Cerebellar cortex (tissue), 1 donor: ENCODE measurements around the gene SCN4A.
A peak's percentile ranks its signal among the peaks of the same experiment; 100 is the strongest.
"Not testable (repeated sequence)": the region's sequence is repeated elsewhere in the genome, so short reads cannot be mapped to it uniquely, and the experiment has no call there.

Experiments used
- DNase-seq: peaks from one replicate; pipeline ENCODE4 v3.0.0-alpha.2; 2015; ENCODE audit warnings: low spot score

SCN4A gene

DNA sequence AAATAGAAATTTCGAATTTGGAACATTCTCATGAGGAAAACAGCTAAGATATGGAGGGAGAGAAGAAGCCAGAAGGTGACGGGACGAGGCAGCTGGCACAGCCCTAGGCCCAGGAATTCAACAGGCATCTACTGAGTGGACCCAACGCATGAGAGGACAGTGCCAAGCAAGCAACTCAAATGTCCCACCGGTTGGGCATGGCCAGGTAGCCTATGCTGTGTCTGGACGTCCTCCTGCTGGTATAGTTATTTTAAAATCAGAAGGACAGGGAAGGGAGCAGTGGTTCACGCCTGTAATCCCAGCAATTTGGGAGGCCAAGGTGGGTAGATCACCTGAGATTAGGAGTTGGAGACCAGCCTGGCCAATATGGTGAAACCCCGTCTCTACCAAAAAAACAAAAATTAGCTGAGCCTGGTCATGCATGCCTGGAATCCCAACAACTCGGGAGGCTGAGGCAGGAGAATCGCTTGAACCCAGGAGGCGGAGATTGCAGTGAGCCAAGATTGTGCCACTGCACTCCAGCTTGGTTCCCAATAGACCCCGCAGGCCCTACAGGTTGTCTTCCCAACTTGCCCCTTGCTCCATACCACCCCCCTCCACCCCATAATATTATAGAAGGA lies 56.0 kb downstream of the SCN4A start:
- no peak for DNase-seq

DNA sequence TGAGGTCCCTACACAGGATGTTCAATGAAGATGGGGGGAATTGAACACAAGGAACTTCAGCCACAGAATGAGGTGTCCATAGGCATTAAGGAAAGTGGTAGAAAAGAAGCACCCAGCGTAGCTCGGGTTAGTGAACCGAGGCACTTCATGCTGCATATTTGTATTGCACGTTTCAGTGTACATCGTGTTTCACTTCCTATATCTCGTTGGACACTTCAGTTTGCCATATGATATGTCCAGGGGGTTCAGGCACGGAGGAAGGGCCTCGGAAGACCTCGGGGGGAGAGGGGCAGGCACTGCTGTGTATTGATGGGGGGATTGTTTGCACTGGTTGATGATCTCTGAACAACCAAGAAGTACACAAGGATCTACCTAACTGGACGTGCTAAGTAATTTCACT lies 57.0 kb downstream of the SCN4A start:
- DNase-seq, result not testable (repeated sequence)

DNA sequence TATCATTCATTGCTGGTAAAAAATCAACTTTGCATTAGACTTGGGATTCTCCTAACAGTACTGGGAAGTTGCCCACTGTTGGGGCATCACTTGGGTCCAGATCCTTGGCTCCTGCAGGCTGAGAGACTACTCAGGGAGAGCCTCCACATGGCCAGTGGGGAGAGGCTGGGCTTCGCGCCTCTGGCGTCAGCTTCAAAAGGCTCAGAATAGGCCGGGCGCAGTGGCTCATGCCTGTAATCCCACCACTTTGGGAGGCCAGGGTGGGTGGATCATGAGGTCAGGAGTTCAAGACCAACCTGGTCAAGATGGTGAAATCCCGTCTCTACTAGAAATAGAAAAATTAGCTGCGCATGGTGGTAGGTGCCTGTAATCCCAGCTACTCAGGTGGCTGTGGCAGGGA lies 58.2 kb downstream of the SCN4A start:
- no peak for DNase-seq

DNA sequence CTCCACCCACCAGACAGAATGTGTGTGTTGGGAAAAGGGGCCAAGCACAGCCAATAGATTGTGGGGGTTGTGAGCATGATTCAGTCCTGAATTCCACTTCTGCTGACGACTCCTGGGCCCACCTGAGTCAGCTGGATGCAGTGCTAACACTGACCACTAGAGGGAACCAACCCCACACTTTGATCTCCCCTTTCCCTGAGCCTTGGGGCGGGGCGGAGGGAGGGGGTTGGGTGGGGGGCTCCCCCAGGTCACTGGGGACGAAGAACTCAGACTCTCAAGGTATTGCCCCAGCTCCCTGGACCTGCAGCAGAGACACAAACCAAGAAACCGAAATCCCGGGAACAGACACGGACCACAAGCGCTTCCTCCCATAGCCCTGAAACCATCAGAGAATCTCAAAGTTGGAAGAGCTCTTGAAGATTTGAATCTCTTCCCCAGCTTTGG lies 61.0 kb downstream of the SCN4A start:
- DNase-seq, result peak; percentile 14

DNA sequence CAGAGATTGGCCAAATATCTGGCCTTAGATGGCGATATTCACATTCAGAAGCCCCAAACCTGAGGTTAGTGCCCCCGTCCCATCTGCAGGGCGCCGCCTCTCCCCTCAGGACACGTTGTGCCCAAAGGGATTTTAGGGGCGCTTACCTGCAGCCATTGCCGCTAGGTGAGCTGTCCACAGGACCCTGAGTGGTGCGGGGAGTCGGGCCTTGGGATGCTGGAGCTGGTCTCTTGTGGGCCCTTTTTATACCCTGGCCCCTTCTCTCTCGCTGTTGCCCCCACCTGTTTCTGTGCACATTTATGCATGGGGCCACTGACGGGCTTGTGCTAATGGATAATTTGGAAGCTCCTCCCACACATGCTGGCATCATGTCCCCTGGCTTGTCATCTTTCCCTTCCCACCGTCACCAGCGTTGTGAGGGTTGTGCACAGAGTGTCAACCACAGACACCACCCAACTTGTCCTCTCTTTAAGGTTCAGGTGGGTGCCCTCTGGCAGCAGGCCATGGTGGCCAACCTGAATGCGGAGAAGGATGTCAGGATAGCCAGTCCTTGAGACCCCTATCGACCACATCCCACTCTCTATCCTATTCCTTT lies 61.6 kb downstream of the SCN4A start, which contains the start of gene CSHL1:
Gene CSHL1, minus strand, starts transcription at position 218 of the 595 bp plus-strand sequence. Its CDS starts 62 bp downstream, at position 156.
- no peak for DNase-seq

DNA sequence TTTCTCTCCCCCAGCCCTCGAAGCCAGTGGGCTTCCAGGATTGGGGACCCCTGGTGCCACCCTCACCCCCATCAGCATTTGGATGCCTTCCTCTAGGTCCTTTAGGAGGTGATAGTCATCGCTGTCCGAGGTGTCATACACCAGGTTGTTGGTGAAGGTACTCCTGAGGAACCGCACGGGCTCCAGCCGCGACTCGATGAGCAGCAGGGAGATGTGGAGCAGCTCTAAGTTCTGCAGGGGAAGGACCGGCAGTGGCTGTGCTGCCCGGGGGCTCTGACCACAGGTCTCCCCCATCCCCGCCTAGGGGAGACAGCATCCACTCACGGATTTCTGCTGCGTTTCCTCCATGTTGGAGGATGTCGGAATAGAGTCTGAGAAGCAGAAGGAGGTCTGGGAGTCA lies 62.6 kb downstream of the SCN4A start:
- DNase-seq, result no peak

DNA sequence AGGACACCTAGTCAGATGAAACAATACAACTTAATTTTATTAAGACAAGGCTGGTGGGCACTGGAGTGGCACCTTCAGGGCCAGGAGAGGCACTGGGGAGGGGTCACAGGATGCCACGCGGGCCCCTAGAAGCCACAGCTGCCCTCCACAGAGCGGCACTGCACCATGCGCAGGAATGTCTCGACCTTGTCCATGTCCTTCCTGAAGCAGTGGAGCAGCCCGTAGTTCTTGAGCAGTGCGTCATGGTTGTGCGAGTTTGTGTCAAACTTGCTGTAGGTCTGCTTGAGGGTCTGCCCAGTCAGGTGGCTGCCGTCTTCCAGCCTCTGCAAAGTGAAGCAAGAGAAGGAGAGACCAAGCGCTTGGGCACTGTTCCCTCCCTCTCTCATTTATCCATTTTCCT lies 63.1 kb downstream of the SCN4A start:
- DNase-seq, result not testable (repeated sequence)

DNA sequence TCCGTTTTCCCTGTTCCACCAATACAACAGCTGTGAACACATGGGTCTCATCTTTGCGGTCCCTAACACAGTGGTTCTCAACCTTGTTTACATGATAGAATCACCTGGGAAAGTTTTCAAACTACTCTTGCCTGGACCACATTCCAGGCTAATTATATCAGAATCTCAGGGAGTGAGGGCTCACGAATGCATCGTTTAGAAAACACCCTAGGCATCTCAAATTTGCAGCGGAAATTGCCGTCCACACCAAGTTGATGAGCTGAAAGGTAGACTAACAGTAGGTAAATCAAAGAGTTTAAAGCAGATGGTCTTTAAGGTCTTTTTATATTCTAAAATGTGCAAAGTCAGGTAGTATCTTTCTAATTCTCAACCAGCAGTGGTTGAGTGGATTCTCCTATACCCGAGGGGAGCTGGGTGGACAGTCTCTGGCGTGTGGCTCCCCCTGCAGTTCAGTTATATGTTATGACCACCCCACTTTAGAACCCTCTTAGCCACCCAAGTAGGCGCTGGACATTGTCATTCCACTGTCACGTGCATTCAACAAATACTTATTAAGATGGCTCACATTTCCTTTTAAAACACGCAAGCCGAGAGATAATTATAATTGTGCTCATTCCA lies 65.4 kb downstream of the SCN4A start:
- peak; percentile 19 for DNase-seq

DNA sequence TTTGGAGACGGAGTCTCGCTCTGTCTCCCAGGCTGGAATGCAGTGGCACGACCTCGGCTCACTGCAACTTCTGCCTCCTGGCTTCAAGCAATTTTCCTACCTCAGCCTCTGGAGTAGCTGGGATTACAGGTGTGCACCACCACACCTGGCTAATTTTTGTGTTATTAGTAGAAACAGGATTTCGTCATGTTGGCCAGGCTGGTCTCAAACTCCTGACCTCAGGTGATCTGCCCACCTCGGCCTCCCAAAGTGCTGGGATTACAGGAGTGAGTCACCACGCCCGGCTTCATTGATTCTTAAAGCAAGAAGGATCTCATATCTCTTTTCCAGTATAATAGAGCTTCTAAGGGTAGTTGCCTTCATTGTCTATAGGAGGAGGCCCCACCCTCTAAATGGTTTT lies 67.9 kb downstream of the SCN4A start:
- DNase-seq, result not testable (repeated sequence)

DNA sequence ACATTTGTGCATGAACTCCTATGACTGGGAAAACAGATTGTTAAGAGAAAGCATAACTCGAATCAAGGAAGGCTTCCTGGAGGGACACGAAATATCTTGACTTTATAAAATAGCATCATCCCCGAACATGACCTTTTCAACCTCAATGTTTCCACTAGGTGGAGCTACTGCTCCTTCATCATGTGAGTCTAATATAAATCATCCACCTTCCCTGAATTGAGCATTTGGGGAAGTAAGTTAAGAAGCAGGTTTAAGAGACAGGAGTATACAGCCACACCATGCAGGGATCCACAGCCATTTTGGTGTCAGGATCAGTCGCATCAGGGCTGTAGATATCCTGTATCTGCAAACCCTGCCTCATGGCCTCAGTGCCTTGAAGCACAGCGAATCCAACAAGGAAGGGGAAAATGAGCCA lies 68.9 kb downstream of the SCN4A start:
- not testable (repeated sequence) for DNase-seq

DNA sequence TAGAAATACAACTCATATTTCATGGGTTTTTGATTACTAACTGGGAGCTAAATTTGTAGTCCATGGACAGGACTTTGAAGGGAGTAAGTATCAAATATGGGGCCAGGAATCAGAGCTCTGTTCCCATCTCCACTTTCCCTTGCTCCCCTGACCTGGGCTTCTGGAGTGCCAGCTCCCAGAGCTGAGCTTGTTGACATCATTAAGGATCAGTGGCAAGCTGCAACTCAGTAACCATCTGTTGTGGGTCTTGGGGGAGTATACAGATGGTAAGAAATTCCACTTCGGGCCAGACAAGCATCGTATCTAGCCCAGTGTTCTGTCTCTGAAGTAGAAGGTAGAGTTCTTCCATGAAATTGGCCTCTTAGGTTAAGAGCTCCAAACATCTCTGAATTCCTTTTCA lies 70.7 kb downstream of the SCN4A start:
- DNase-seq, result not testable (repeated sequence)

DNA sequence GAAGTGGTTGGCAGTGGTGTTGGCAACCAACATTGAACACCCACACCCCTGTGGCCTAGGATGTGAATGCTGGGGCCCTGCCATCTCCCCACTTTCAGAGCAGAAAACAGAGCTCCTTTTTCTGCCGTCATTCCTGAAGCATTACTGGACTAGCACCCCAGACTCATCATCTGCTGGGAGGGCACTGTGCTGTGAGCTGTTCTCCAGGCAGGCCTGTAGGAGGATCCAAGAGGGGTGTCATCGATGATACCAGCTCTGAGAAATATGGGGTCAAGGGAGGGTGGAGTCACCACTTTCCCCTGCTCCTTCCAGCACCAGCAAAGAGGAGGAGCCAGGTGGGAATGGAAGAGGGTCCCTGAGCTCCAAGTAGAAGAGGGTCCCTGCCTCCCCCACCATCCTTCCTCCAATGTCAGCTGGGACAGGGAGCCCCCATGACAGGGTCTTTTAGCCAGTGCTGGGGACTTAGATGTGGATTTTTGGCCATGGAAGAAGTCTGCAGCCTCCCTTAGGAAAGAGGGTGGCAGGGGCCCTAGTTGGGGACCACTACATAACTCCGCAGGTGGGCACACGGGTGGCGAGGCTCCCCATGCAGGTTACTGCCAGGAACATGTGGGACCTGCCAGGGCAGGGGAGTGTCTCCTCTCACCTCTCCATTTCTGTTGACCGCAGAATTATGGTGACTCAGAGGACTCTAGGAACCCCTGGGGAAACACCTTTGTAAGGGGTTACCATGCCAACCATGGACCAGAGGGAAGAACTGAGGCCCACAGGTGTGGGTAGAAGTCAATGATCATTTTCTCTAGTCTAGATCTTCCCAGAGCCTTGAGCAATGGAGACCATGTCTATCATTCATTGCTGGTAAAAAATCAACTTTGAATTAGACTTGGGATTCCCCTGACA lies 73.6 kb downstream of the SCN4A start:
- not testable (repeated sequence) for DNase-seq

DNA sequence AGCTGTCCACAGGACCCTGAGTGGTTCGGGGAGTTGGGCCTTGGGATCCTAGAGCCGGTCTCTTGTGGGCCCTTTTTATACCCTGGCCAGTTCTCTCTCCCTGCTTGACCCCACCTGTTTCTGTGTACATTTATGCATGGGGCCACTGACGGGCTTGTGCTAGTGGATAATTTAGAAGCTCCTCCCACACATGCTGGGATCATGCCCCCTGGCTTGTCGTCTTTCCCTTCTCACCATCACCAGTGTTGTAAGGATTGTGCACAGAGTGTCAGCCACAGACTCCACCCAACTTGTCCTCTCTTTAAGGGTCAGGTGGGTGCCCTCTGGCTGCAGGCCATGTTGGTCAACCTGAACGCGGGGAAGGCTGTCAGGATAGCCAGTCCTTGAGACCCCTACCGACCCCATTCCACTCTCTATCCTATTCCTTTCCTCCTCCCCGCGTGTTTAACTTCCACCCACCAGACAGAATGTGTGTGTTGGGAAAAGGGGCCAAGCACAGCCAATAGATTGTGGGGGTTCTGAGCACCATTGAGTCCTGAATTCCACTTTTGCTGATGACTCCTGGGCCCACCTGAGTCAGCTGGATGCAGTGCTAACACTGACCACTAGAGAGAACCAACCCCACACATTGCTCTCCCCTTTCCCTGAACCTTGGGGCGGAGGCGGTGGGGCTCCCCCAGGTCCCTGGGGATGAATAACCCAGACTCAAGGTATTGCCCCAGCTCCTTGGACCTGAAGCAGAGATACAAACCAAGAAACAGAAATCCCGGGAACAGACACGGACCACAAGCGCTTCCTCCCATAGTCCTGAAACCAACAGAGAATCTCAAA lies 76.0 kb downstream of the SCN4A start, which contains the start of gene CSH1:
Gene CSH1, minus strand, starts transcription at position 51 of the 831 bp plus-strand sequence. CDS start 63 bp downstream, outside the sequence.
- not testable (repeated sequence) for DNase-seq

DNA sequence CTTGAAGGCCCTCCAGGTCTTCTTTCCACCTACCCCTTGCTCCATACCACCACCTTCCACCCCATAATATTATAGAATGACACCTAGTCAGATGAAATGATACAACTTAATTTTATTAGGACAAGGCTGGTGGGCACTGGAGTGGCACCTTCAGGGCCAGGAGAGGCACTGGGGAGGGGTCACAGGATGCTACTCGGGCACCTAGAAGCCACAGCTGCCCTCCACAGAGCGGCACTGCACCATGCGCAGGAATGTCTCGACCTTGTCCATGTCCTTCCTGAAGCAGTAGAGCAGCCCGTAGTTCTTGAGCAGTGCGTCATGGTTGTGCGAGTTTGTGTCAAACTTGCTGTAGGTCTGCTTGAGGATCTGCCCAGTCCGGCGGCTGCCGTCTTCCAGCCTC lies 77.9 kb downstream of the SCN4A start:
- DNase-seq, result not testable (repeated sequence)

DNA sequence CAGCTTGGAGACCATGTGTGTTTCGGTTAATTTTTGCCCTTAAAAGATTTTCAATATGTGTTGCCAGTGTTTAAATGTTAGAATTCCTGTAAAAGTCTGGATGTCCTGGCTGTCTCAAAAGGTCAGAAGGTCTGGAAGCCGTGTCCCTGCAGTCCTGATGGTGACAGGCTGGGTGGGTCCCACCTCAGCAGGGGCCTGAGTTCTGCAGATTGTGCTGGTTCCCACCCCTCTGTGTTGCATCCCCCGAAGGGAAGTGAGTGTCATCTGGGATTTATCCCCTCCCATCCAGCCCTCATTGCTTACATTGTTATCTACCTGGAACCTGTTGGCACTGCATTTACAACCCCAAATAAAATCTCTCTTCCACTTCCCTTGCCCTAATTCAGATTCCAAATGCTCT lies 78.7 kb downstream of the SCN4A start:
- not testable (repeated sequence) for DNase-seq

DNA sequence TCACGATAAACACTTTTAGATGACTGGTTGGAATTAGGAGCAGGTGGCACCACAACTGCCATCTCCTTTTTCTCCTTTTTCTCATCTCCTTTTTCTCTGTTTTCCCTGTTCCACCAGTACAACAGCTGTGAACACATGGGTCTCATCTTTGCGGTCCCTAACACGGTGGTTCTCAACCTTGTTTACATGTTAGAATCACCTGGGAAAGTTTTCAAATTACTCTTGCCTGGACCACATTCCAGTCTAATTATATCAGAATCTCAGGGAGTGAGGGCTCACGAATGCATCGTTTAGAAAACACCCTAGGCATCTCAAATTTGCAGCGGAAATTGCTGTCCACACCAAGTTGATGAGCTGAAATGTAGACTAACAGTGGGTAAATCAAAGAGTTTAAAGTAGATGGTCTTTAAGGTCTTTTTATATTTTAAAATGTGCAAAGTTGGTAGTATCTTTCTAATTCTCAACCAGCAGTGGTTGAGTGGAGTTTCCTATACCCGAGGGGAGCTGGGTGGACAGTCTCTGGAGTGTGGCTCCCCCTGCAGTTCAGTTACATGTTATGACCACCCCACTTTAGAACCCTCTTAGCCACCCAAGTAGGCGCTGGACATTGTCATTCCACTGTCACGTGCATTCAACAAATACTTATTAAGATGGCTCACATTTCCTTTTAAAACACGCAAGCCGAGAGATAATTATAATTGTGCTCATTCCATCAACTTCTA lies 80.2 kb downstream of the SCN4A start:
- not testable (repeated sequence) for DNase-seq

DNA sequence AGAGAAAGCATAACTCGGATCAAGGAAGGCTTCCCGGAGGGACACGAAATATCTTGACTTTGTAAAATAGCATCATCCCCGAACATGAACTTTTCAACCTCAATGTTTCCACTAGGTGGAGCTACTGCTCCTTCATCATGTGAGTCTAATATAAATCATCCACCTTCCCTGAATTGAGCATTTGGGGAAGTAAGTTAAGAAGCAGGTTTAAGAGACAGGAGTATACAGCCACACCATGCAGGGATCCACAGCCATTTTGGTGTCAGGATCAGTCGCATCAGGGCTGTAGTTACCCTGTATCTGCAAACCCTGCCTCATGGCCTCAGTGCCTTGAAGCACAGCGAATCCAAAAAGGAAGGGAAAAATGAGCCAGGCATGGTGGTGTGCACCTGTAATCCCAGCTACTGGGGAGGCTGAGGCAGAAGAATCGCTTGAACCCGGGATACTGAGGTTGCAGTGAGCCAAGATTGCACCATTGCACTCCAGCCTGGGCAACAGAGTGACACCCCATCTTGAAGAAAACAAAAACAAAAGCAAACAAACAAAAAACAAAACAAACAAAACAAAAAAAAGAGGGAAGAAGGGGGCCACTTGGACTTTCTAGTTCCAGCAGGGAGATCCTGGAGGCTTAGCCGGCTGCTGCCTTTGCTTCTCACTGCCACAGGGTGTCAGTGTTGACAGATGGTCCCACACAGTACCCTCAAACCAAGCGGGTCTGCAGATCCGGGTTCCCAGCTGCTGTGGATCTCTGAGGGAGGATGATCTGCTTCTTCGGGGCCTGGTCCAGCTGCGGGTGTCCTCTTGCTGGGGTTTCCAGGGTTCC lies 83.5 kb downstream of the SCN4A start:
- peak; percentile 40 for DNase-seq
